Esophagus squamous epithelium (tissue), 5 donors: ENCODE results near the gene VAPB. TPM values are rescaled to one million over a fixed set of nuclear protein-coding genes. Genes with fewer than 3 reads are reported as not detected.

Source experiments
- DNase-seq: peaks from one replicate; lab custom pipeline; 2025; lab: John Stamatoyannopoulos, UW
- H3K27ac ChIP-seq, 4 donors: fragments of 200-600 bp; sonication (generic); one replicate each; pipeline ENCODE4 v1.5.1; 2016 to 2019; ENCODE audit warnings: mild to moderate bottlenecking in 1 of 4
- H3K27me3 ChIP-seq, 4 donors: fragments of 200-600 bp; sonication (generic); 1 replicate in 3 of 4; 2 replicates in 1 of 4; pipeline versions ENCODE4 v1.5.1 to v1.6.0; 2017 to 2021; ENCODE audit warnings: antibody characterized with exemption in 1 of 4
- H3K36me3 ChIP-seq, 3 donors: fragments of 200-600 bp; sonication (generic); one replicate each; pipeline ENCODE4 v1.5.1; 2016 to 2019
- H3K4me1 ChIP-seq, 3 donors: fragments of 200-600 bp; sonication (generic); one replicate each; pipeline ENCODE4 v1.5.1; 2017 to 2019
- H3K4me3 ChIP-seq, 4 donors: fragments of 200-600 bp; sonication (generic); 1 replicate in 3 of 4; 2 replicates in 1 of 4; pipeline ENCODE4 v1.5.1; 2016 to 2019; ENCODE audit warnings: mild to moderate bottlenecking in 2 of 4, moderate library complexity in 1 of 4
- H3K9me3 ChIP-seq, 3 donors: fragments of 200-600 bp; sonication (generic); one replicate each; pipeline ENCODE4 v1.5.1; 2016 to 2019
- POLR2A ChIP-seq, 4 donors: fragments of 450-650 bp; IDR thresholded peaks; one replicate each; pipeline ENCODE4 v1.6.1; 2017; ENCODE audit warnings: antibody characterized with exemption in 4 of 4, mild to moderate bottlenecking in 4 of 4, moderate library complexity in 3 of 4
- WGBS, 2 donors: methylation state at CpG; one replicate each; pipeline ENCODE4 v1.1.5; 2018; 5-methylcytosine and 5-hydroxymethylcytosine counted together
- intact Hi-C: fragments of 100-400 bp; cut with DNase I; formaldehyde crosslinking; loops from one replicate; pipeline ENCODE4 v1.15.0; 2022
- total RNA-seq, 4 donors: library from RNA; depleted of rRNA; stranded (reverse); fragments of >200 nt; gene quantifications; one replicate each; pipeline ENCODE4 v1.1.0, GENCODE V29; 2016
- TF ChIP-seq, protein P1 (sequence below), 6 experiments: fragments of 450-650 bp in 4 of 6; fragments of 200-600 bp in 2 of 6; sonication (generic) in 2 of 6; IDR thresholded peaks; one replicate each; pipeline ENCODE4 v1.5.1; 2016 to 2019; ENCODE audit warnings: antibody characterized with exemption in 6 of 6, mild to moderate bottlenecking in 4 of 6, moderate library complexity in 4 of 6
- donor health status: DM: yes; HTN: yes; CAD: no.

VAPB gene
- total RNA-seq, 4 donors from 2014 or later: 11.5 to 21.2 (median 16.6) TPM

DNA sequence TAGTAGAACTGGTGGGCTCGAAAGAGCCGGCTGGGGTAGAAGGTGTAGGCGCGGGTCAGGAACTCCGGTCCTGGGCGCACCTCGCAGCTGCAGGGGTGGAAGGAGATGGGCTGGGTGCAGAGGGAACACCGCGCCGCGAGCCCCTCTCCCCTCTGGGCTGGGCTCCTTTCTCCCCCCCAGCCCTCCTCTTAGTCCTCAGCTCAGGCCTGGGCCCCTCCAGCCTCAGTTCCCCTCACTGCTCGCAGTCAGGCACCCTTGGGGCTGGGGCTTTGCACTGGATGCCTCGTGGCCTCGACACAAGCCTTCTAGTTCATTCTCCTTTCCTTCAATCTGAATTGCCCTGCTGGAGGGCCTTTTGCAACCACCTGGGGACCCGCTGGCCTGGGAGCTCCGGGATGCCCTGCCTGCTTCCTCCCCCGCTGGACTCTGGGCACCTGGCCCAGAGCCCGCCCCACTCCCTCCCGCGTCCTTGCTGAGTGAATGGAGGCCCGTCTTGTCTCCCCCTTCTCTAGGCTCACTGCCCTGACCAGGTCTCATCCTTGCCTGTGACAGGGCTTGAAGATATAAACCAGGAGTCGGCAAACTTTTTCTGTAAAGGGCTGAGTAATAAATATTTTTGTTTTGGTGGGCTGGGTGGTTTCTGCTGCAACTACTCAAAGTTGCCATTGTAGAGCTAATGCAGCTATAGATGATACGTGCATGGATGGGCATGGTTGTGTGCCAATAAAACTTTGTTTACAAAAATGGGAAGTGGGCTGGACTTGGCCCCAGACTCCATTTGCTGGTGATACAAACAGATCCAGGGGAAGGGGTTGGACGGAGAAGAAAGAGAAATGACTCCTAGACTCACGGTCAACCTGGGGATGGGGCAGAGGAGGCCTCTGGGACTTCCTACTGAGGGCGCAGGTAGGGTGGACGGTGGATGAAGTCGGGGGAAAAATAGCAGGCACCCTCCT, 78.8 kb downstream of the VAPB start:
- H3K4me1 ChIP-seq: peaks cover 0 to 10% (median 0%) of the 10 kb centered on the region in 3 donors
- whole genome bisulfite sequencing, 2 donors: 80 to 81% methylated on average over 20 to 28 of the region's 28 CpGs
- no peak for DNase-seq

DNA sequence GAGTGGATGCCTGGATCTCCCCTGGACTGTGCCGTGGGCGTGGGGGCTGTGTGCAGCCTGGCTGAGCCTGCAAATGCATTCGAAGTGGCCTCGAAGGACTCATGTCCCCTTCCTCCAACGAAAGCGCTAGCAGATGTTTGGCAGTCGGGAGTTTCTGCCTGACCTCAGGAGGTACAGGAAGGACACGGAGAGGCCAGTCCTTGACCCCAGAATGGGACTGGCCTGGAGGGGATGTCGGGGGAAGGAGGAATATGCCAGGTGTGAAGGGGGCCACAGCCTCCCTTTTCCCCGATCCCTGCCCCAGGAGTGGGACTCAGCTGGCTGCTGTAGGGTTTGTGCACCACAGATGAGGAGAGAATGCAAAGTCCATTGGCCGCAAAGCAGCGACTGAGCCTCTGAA, 80.6 kb downstream of the VAPB start:
- H3K4me3 ChIP-seq: no peak overlapping the region
- peaks cover 0 to 10% (median 0%) of the 10 kb centered on the region in 3 donors for H3K4me1 ChIP-seq
- H3K27me3 ChIP-seq: no peaks in the 10 kb centered on the region
- H3K27ac ChIP-seq: no peak overlapping the region
- TF ChIP-seq, protein P1, sequence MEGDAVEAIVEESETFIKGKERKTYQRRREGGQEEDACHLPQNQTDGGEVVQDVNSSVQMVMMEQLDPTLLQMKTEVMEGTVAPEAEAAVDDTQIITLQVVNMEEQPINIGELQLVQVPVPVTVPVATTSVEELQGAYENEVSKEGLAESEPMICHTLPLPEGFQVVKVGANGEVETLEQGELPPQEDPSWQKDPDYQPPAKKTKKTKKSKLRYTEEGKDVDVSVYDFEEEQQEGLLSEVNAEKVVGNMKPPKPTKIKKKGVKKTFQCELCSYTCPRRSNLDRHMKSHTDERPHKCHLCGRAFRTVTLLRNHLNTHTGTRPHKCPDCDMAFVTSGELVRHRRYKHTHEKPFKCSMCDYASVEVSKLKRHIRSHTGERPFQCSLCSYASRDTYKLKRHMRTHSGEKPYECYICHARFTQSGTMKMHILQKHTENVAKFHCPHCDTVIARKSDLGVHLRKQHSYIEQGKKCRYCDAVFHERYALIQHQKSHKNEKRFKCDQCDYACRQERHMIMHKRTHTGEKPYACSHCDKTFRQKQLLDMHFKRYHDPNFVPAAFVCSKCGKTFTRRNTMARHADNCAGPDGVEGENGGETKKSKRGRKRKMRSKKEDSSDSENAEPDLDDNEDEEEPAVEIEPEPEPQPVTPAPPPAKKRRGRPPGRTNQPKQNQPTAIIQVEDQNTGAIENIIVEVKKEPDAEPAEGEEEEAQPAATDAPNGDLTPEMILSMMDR (IDR thresholded peaks at IDR 0.05): no peak
- no peak for TF ChIP-seq POLR2A (IDR thresholded peaks at IDR 0.05)
- no peak for DNase-seq
- intact Hi-C loops: no loop called here
- WGBS, 2 donors: 85 to 94% methylated on average over 4 to 7 of the region's 12 CpGs
- H3K36me3 ChIP-seq: no peaks in the 10 kb centered on the region
- no peaks in the 10 kb centered on the region for H3K9me3 ChIP-seq

More for the DNA sequence above, 78.8 kb downstream of the VAPB start:
- no peaks in the 10 kb centered on the region for H3K9me3 ChIP-seq
- intact Hi-C loops: no loop called here
- H3K36me3 ChIP-seq: no peaks in the 10 kb centered on the region
- H3K27me3 ChIP-seq: no peaks in the 10 kb centered on the region
- no peak overlapping the region for H3K4me3 ChIP-seq
- no peak overlapping the region for H3K27ac ChIP-seq
- no peak for TF ChIP-seq POLR2A (IDR thresholded peaks at IDR 0.05)
- TF ChIP-seq, protein P1 (IDR thresholded peaks at IDR 0.05): no peak

DNA sequence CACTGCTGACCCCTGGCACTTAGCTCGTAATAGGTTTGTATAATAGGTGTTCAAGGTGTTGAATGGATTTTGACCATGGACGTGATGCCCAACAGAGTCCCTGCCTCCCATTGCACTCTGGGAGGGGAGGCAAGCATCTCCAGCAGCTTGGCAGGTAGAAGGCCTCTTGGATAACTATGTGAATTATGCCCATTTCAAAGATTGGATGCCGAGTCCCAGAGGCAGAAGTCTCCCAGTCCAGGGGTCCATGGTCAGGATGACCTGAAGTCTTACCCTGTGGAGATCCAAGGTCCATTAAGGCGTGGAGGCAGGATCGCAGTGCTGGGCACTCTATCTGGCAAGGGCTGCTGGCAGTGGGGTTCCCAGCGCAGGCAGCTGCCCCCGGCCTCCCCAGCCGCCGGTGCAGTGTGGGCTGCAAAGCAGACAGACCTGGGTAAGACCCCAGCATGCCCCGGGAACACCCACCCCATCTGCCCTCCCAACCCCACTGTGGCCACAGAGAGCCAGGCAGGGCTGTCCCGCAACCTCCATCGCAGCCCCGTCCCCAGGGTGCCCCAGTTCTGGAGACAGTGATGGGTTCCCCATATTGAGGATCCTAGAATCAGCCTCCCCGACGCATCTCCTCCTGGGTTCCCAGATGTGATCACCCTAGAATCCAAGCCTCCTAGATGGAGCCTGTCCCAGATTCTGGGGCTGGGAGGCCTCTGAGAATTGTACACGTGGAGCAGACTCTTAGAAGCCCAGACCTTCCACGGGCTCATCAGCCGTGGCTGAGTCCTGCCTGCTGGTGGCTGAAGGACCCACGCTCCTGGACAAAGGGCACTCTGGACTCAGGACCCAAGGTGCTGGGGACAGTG, 81.5 kb downstream of the VAPB start:
- no peak for DNase-seq
- WGBS, 2 donors: 89 to 94% methylated on average over 7 to 11 of the region's 19 CpGs
- TF ChIP-seq, protein P1 (IDR thresholded peaks at IDR 0.05): no peak
- no peak for TF ChIP-seq POLR2A (IDR thresholded peaks at IDR 0.05)

DNA sequence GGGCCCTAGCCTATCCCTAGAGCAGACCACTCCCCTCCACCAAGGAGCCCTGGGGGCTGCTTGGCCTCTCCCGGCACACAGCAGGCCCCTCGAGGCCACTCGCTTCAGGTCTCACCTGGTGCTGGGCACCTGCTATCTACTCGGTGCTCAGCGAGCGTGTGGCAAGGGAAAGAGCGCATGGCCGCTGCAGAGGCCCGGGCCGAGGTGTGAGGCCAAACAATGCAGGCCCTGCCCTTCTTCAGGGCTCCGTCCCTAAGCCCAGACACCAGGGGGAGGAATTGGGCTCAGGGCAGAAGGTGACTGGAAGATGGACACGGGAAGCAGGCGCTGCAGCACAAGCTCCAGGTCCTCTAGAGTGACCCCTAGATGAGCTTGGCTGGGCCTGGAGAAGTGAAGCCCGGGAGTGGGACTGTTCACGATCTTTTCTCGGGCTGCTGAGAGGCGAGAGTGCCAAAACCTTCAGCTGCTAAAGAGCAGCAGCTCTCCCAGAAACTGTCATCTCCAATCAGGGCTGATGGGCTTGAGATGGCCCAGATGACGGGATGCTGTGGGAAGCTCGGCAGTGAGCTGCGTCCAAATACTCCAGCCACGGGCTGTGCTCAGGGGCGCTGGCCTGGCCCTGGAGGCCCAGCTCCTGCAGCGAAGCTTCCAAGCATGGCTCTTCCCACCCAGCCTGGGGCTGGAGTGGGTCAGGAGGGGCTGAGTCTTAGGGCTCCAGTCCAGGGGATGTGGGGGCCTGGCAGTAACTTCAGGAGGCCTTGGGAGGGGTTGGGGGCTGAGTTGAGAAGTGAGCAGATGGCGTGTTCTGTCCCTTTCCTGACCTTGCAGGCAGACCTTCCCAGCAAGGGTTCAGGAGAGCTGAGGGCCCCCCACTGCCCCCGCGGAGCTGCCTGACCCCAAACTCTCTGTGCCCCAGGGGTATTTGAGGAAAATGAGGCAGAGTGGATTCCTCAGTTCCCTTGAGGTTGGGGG, 82.5 kb downstream of the VAPB start:
- no peaks in the 10 kb centered on the region for H3K36me3 ChIP-seq
- no peak overlapping the region for H3K27ac ChIP-seq
- no peak for DNase-seq
- H3K27me3 ChIP-seq: no peaks in the 10 kb centered on the region
- H3K4me1 ChIP-seq: peaks cover 0 to 10% (median 0%) of the 10 kb centered on the region in 3 donors
- H3K4me3 ChIP-seq: no peak overlapping the region
- H3K9me3 ChIP-seq: no peaks in the 10 kb centered on the region
- TF ChIP-seq, protein P1 (IDR thresholded peaks at IDR 0.05): no peak
- no peak for TF ChIP-seq POLR2A (IDR thresholded peaks at IDR 0.05)
- intact Hi-C loops: no loop called here
- 70 to 80% methylated on average over 2 to 4 of the region's 26 CpGs for WGBS, 2 donors

More for the DNA sequence above, 81.5 kb downstream of the VAPB start:
- H3K4me1 ChIP-seq: peaks cover 0 to 10% (median 0%) of the 10 kb centered on the region in 3 donors
- intact Hi-C loops: no loop called here
- no peaks in the 10 kb centered on the region for H3K9me3 ChIP-seq
- no peaks in the 10 kb centered on the region for H3K27me3 ChIP-seq
- no peaks in the 10 kb centered on the region for H3K36me3 ChIP-seq
- no peak overlapping the region for H3K27ac ChIP-seq
- no peak overlapping the region for H3K4me3 ChIP-seq
